HCT116 (cell line): Measurements from ENCODE around the gene RHEX. TPM values are rescaled to one million over a fixed set of nuclear protein-coding genes. Genes with fewer than 3 reads are reported as not detected.

Source experiments
- ATAC-seq: fragments of 200-7000 bp; cut with Tn5 transposase; 2 replicates; pipeline ENCODE4 v1.9.1; 2020; ENCODE audit warnings: mild to moderate bottlenecking, moderate library complexity
- BruUV-seq: library from RNA; stranded (reverse); fragments of 400-500 nt; replicated peaks from 2 replicates; lab custom pipeline; 2021; lab: Mats Ljungman, UMichigan
- CTCF ChIA-PET: fragments of 300-600 bp; sonication (Branson Sonifier 250); formaldehyde crosslinking; loops from one replicate; lab custom pipeline; 2021; ENCODE audit warnings: antibody characterized with exemption; lab: Charles Lee
- POLR2A ChIA-PET: fragments of 300-600, 350-600 bp; sonication (Branson Sonifier 250); formaldehyde crosslinking; loops from one replicate; lab custom pipeline; 2021; ENCODE audit warnings: antibody characterized with exemption; lab: Charles Lee
- RAD21 ChIA-PET, 2 experiments: fragments of 300-600 bp; sonication (Branson Sonifier 250); formaldehyde crosslinking; loops; one replicate each; lab custom pipeline; 2023; ENCODE audit warnings: low total read pairs in 2 of 2; ENCODE audit not compliant: uncharacterized antibody in 2 of 2, unreplicated experiment in 2 of 2, low non-redundant PET in 1 of 2; lab: Charles Lee
- DNase-seq: peaks from one replicate; pipeline ENCODE4 v3.0.0-alpha.2; 2010; ENCODE audit warnings: low read depth, low spot score
- H2AFZ ChIP-seq: fragments of 200-600 bp; shearing (Covaris generic), sonication (generic); 2 replicates; pipeline ENCODE4 v1.6.1; 2017; ENCODE audit warnings: low read depth, mixed run types, mixed read lengths, antibody characterized with exemption, low read length; ENCODE audit not compliant: poor library complexity, severe bottlenecking
- H3K27ac ChIP-seq: 2 replicates; pipeline ENCODE4 v1.5.1; 2012; ENCODE audit warnings: low read depth, low read length
- H3K27me3 ChIP-seq: fragments of 200-600 bp; sonication (generic); 2 replicates; pipeline ENCODE4 v1.6.1; 2016; ENCODE audit warnings: mixed run types, low read length, mixed read lengths; ENCODE audit not compliant: insufficient read depth
- H3K36me3 ChIP-seq, 2 experiments: fragments of 200-500 bp in 1 of 2; fragments of 200-600 bp in 1 of 2; sonication (Bioruptor generic) in 1 of 2; sonication (generic) in 1 of 2; 2 replicates each; pipeline versions ENCODE4 v1.5.1 to v1.6.1; 2014 to 2016; ENCODE audit warnings: low read length in 2 of 2, inconsistent platforms in 1 of 2, mixed read lengths in 1 of 2, mixed run types in 1 of 2; ENCODE audit not compliant: insufficient read depth in 2 of 2, control insufficient read depth in 1 of 2
- H3K4me1 ChIP-seq, 2 experiments: fragments of 200-600 bp in 1 of 2; sonication (generic) in 1 of 2; 2 replicates each; pipeline versions ENCODE4 v1.5.1 to v1.6.1; 2012 to 2017; ENCODE audit warnings: low read length in 2 of 2, inconsistent platforms in 1 of 2, mild to moderate bottlenecking in 1 of 2, mixed read lengths in 1 of 2, mixed run types in 1 of 2, moderate library complexity in 1 of 2; ENCODE audit not compliant: insufficient read depth in 2 of 2, control insufficient read depth in 1 of 2
- H3K4me2 ChIP-seq: fragments of 200-600 bp; sonication (generic); 2 replicates; pipeline ENCODE4 v1.6.1; 2017; ENCODE audit warnings: mixed run types, low read length, mixed read lengths
- H3K4me3 ChIP-seq, 2 experiments: fragments of 200-600 bp in 1 of 2; sonication (generic) in 1 of 2; replicated peaks in 1 of 2; 2 replicates each; pipeline ENCODE4 v1.5.1; 2011 to 2016; ENCODE audit warnings: low read length in 2 of 2, control low read depth in 1 of 2, low read depth in 1 of 2, mild to moderate bottlenecking in 1 of 2, mixed read lengths in 1 of 2, mixed run types in 1 of 2
- H3K79me2 ChIP-seq: fragments of 200-600 bp; sonication (generic); 2 replicates; pipeline ENCODE4 v1.6.1; 2017; ENCODE audit warnings: mild to moderate bottlenecking, mixed run types, low read length, moderate library complexity, mixed read lengths; ENCODE audit not compliant: insufficient read depth
- H3K9ac ChIP-seq: fragments of 200-600 bp; sonication (generic); 2 replicates; pipeline ENCODE4 v1.6.1; 2016; ENCODE audit warnings: low read length, mixed read lengths
- H3K9me2 ChIP-seq: fragments of 200-600 bp; sonication (generic), shearing (Covaris generic); 2 replicates; pipeline ENCODE4 v1.6.1; 2017; ENCODE audit warnings: mixed run types, mild to moderate bottlenecking, moderate library complexity; ENCODE audit not compliant: insufficient read depth
- H3K9me3 ChIP-seq, 2 experiments: fragments of 200-500 bp in 1 of 2; fragments of 200-600 bp in 1 of 2; sonication (Bioruptor generic) in 1 of 2; sonication (generic) in 1 of 2; 2 replicates each; pipeline ENCODE4 v1.6.1; 2014 to 2017; ENCODE audit warnings: low read length in 2 of 2, mixed read lengths in 2 of 2, inconsistent platforms in 1 of 2, low read depth in 1 of 2, mild to moderate bottlenecking in 1 of 2, mixed run types in 1 of 2, moderate library complexity in 1 of 2; ENCODE audit not compliant: control insufficient read depth in 1 of 2, insufficient read depth in 1 of 2
- H4K20me1 ChIP-seq: fragments of 200-600 bp; sonication (generic), shearing (Covaris generic); 2 replicates; pipeline ENCODE4 v1.6.1; 2017; ENCODE audit warnings: mixed run types, mild to moderate bottlenecking, moderate library complexity; ENCODE audit not compliant: insufficient read depth
- CTCF ChIP-seq, 3 experiments: fragments of 200-600 bp in 1 of 3; sonication (generic) in 1 of 3; IDR thresholded peaks in 2 of 3; conservative IDR thresholded peaks in 1 of 3; 2 replicates each; pipeline ENCODE4 v1.5.1; 2012 to 2017; ENCODE audit warnings: low read depth in 2 of 3, low read length in 2 of 3, antibody characterized with exemption in 1 of 3, borderline replicate concordance in 1 of 3, control low read depth in 1 of 3, mild to moderate bottlenecking in 1 of 3, mixed read lengths in 1 of 3, mixed run types in 1 of 3, moderate library complexity in 1 of 3; ENCODE audit not compliant: insufficient read depth in 1 of 3
- ELF1 ChIP-seq: IDR thresholded peaks from 2 replicates; pipeline ENCODE4 v1.6.1; 2012; ENCODE audit warnings: low read depth, borderline replicate concordance
- EZH2 ChIP-seq: fragments of 200-600 bp; sonication (generic); IDR thresholded peaks from 2 replicates; pipeline ENCODE4 v1.6.1; 2017; ENCODE audit warnings: antibody characterized with exemption, mixed run types
- EZH2phosphoT487 ChIP-seq: fragments of 200-600 bp; IDR thresholded peaks from 2 replicates; pipeline ENCODE4 v1.6.1; 2018; ENCODE audit warnings: antibody characterized with exemption, borderline replicate concordance
- JUND ChIP-seq: IDR thresholded peaks from 2 replicates; pipeline ENCODE4 v1.6.1; 2012
- SIN3A ChIP-seq: IDR thresholded peaks from 2 replicates; pipeline ENCODE4 v1.6.1; 2012; ENCODE audit warnings: low read depth
- SRF ChIP-seq: IDR thresholded peaks from 2 replicates; pipeline ENCODE4 v1.6.1; 2012; ENCODE audit warnings: low read depth
- YY1 ChIP-seq: IDR thresholded peaks from 2 replicates; pipeline ENCODE4 v1.6.1; 2011; ENCODE audit warnings: low read length, low read depth, moderate library complexity, mild to moderate bottlenecking; ENCODE audit not compliant: insufficient replicate concordance; ENCODE audit errors: extremely low read depth
- ZBTB33 ChIP-seq: IDR thresholded peaks from 2 replicates; pipeline ENCODE4 v1.6.1; 2011; ENCODE audit warnings: mild to moderate bottlenecking, low read length, moderate library complexity; ENCODE audit not compliant: insufficient replicate concordance; ENCODE audit errors: extremely low read depth
- ZNF274 ChIP-seq: fragments of 200-500 bp; sonication (Bioruptor generic); IDR thresholded peaks from 2 replicates; pipeline ENCODE4 v1.6.1; 2014; ENCODE audit warnings: mild to moderate bottlenecking, low read depth, low read length, inconsistent platforms
- intact Hi-C: fragments of 100-400 bp; cut with micrococcal nuclease; formaldehyde crosslinking; loops from 2 replicates; pipeline ENCODE4 v1.10.0; 2022
- total RNA-seq: library from RNA; stranded (reverse); gene quantifications from one replicate; pipeline ENCODE4 v1.2.1, GENCODE V29; 2021; ENCODE audit not compliant: unreplicated experiment
- TF ChIP-seq, protein P1 (sequence below): IDR thresholded peaks from 2 replicates; pipeline ENCODE4 v1.6.1; 2012
- TF ChIP-seq, protein P2 (sequence below): IDR thresholded peaks from 2 replicates; pipeline ENCODE4 v1.6.1; 2012; ENCODE audit warnings: low read depth

Gene RHEX
- total RNA-seq, 1 experiment from 2014 or later: not detected

- DNase-seq: no peak
- ChIA-PET CTCF (no interaction called here), POLR2A (no interaction called here), RAD21 (no interaction called here)
- TF ChIP-seq SRF: no peak
- TF ChIP-seq ELF1: no peak
- TF ChIP-seq YY1: no peak
- TF ChIP-seq, protein P1, sequence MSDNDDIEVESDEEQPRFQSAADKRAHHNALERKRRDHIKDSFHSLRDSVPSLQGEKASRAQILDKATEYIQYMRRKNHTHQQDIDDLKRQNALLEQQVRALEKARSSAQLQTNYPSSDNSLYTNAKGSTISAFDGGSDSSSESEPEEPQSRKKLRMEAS: no peak
- no peak for TF ChIP-seq ZNF274
- H3K27ac ChIP-seq: no peak overlapping the region
- intact Hi-C loops: no loop called here
- no peaks in the 10 kb centered on the region for H3K36me3 ChIP-seq
- no peaks in the 10 kb centered on the region for H3K27me3 ChIP-seq
- H3K9ac ChIP-seq: no peak overlapping the region
- no peak overlapping the region for H2AFZ ChIP-seq
- no peaks in the 10 kb centered on the region for H3K9me3 ChIP-seq
- no TSS peak for BruUV-seq
- no peaks in the 10 kb centered on the region for H3K9me2 ChIP-seq
- no peaks in the 10 kb centered on the region for H3K79me2 ChIP-seq
- H4K20me1 ChIP-seq: no peaks in the 10 kb centered on the region
- H3K4me3 ChIP-seq: no peak overlapping the region
- ATAC-seq: no peak
- 0 out of 4 replicates have a peak, but pooled peaks cover 0 to 3% of the 10 kb centered on the region in 2 experiments for H3K4me1 ChIP-seq
- H3K4me2 ChIP-seq: no peak overlapping the region
These were observed 30.8 kb downstream of the RHEX start for GRCh38 chr1:206083750-206084149.

DNA sequence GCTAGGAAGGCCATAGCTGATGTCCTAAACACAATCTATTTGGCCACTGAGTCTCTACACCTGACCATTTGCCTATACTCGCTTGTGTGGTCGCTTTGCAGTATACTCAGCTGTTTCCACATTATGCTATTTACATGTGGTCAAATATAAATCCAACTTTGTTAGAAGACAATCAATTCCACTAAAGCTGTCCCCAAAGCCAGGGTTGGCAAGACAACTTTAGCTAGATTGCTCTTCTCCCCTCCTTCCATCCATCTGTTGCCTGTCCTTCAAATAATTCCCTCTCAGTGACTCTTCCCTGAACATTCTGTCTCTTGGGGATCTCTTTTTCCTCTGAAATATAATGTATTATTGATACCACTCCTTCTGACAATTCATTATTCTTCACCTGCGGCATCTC, 34.1 kb downstream of the RHEX start:
- Histone ChIP-seq H3K36me3 (no peaks in the 10 kb centered on the region), H3K27ac (no peak overlapping the region), H3K4me1 (0 out of 4 replicates have a peak, but pooled peaks cover 0 to 3% of the 10 kb centered on the region in 2 experiments), H3K9me2 (no peaks in the 10 kb centered on the region), H3K9me3 (no peaks in the 10 kb centered on the region), H3K9ac (no peak overlapping the region), H2AFZ (no peak overlapping the region), H3K79me2 (no peaks in the 10 kb centered on the region), H3K4me2 (no peak overlapping the region), H3K4me3 (no peak overlapping the region), H3K27me3 (no peaks in the 10 kb centered on the region), H4K20me1 (no peaks in the 10 kb centered on the region)
- BruUV-seq: no TSS peak
- ATAC-seq (no peak), DNase-seq (no peak)
- ChIA-PET POLR2A (no interaction called here), RAD21 (no interaction called here), CTCF (no interaction called here)
- intact Hi-C loops: no loop called here
- TF ChIP-seq SIN3A (no peak), EZH2 (no peak), CTCF (IDR thresholded peaks at IDR 0.05 in 2 of 3, conservative IDR thresholded peaks at IDR 0.05 in 1 of 3; ENCODE audit: borderline replicate concordance in 1 of 3, insufficient read depth in 1 of 3, low read depth in 2 of 3, low read length in 2 of 3) (no peak), EZH2phosphoT487 (no peak), SRF (no peak), ZBTB33 (no peak), JUND (no peak)
- TF ChIP-seq, protein P2, sequence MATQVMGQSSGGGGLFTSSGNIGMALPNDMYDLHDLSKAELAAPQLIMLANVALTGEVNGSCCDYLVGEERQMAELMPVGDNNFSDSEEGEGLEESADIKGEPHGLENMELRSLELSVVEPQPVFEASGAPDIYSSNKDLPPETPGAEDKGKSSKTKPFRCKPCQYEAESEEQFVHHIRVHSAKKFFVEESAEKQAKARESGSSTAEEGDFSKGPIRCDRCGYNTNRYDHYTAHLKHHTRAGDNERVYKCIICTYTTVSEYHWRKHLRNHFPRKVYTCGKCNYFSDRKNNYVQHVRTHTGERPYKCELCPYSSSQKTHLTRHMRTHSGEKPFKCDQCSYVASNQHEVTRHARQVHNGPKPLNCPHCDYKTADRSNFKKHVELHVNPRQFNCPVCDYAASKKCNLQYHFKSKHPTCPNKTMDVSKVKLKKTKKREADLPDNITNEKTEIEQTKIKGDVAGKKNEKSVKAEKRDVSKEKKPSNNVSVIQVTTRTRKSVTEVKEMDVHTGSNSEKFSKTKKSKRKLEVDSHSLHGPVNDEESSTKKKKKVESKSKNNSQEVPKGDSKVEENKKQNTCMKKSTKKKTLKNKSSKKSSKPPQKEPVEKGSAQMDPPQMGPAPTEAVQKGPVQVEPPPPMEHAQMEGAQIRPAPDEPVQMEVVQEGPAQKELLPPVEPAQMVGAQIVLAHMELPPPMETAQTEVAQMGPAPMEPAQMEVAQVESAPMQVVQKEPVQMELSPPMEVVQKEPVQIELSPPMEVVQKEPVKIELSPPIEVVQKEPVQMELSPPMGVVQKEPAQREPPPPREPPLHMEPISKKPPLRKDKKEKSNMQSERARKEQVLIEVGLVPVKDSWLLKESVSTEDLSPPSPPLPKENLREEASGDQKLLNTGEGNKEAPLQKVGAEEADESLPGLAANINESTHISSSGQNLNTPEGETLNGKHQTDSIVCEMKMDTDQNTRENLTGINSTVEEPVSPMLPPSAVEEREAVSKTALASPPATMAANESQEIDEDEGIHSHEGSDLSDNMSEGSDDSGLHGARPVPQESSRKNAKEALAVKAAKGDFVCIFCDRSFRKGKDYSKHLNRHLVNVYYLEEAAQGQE: no peak
- TF ChIP-seq, protein P1: no peak
